HG03575 (cell line): ENCODE results near the gene AEBP1.

Source experiments
- ATAC-seq: cut with Tn5 transposase; IDR thresholded peaks from one replicate; pipeline ENCODE4 v1.9.1; 2021; ENCODE audit not compliant: unreplicated experiment, insufficient number of reproducible peaks, low FRiP score; ENCODE audit errors: extremely low read depth

Gene AEBP1

GRCh38 chr7:44158873-44159631, 54.9 kb downstream of the AEBP1 start:
- no peak for ATAC-seq

DNA sequence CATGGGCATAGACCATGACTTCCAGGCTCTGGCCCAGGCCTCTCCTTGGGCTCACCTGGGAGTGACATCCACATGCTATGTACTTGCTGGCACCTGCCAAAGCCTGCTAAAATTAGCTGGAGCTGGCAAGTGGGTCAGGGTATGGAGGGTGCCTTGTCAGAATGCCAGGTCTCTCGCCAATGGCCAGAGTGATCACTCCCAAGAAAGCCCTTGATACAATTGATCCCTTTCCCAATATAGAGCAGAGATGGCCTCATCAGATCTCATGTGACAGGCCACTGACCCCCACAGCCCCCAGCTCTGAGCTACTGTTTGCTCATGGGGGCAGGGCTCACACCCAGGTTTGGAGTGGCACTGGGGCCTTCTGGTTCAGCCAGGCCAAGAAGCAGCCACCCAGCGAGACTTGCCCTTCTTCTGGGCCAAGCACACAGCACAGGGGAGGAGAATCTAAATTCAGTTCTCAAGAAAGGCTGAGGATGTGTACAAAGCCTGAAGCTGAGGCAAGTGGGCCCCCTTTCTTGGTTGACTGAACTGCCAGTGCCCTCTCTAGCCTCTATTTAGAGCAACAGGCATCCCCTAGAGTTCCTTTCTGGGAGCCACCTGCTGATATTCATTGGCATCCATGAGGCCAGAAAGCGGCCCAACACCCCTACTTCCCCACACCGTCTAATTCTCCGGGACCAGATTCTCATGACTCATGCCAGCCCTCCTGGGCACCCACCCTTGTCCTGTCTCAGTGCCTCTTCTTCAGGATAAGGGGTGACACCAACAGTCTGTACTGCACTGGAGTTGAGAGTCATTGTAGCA, 55.9 kb downstream of the AEBP1 start:
- ATAC-seq, result no peak

DNA sequence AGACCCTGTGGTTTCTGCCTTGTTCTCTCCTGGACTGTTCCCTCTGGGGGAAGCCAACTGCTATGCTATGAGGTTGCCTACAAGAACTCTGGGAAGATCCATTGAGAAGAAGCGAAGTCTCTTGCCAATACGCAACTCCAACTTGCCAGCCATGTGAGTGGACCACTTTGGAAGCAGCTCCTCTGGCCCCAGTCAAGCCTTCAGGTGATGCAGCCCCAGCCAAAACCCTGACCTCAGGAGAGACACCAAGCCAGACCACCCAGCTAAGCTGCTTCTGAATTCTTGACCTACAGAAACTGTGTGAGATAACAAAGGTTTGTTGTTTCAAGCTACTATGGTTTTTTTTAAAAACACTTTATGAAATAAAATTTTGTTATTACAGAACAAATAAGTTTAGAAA, 57.2 kb downstream of the AEBP1 start:
- ATAC-seq, result no peak

DNA sequence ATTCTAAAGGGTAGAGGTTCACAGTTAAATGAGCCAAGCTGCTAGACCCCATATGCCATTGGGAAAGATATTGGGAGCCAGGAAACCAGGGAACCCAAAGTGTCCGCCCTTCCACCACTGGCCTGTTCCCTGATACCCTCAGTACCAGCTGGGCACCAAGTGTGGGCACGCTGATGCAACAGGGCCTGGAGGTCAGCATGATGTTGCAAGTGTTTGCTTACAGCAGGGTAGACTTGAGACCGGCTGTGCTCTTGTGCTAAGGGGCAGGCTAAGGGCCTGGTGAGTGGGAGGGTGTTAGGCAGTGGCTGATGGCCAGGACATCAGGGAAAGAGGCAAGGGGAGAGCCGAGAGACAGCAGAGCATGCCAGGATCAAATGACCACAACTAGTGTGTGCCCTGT, 58.0 kb downstream of the AEBP1 start:
- no peak for ATAC-seq

DNA sequence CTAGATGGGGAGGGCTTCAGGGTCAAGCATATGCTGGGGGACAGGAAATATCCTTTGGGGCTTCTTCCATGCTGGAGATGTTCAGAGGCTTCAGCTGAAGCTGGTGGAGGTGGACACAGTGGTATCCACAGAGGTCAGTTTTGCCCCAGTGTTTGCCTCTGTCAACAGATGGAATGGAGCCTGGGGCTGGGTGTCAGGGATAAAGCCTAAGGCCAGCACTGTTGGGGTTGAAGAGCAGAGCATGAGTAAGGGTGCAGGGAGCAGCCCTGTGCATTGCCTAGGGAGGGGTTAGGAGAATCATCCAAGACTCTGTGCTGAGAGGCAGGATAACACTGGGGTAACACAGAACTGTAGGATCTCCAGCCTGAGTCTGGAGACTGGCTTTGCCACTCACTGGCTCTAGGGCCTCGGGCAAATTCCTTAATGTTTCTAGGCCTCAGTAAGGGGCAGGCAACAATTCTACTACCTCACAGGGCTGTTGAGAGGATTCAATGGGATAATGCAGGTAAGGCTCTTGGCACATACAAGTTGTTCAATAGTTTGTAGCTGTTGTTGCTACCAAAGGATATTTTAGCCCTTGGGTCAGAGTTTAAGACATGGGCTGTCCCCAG, 58.7 kb downstream of the AEBP1 start:
- ATAC-seq, result no peak

DNA sequence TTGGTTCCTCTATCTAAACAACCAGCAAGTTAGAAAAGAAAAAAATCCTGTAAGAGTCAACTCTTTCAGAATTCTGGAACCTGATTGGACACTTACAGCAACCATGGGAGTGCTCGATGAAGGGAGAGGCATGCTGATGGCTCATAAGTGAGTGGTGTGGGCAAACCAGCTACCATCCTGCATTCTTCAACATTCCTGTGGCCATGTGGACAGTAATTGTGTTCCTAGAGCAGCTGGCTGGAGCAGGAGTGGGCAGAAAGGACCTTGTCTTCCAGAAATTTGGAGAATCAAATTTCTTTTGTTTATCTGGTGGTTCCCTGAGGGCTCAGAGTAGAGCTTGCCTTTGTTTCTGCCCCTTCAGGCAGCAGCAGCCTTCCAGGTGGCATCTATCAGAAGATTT, 59.4 kb downstream of the AEBP1 start:
- ATAC-seq, result no peak
